ENCODE measurements around the gene ULK1.
"Not testable (repeated sequence)": the region's sequence is repeated elsewhere in the genome, so short reads cannot be mapped to it uniquely, and the experiment has no call there.

Gene ULK1

DNA sequence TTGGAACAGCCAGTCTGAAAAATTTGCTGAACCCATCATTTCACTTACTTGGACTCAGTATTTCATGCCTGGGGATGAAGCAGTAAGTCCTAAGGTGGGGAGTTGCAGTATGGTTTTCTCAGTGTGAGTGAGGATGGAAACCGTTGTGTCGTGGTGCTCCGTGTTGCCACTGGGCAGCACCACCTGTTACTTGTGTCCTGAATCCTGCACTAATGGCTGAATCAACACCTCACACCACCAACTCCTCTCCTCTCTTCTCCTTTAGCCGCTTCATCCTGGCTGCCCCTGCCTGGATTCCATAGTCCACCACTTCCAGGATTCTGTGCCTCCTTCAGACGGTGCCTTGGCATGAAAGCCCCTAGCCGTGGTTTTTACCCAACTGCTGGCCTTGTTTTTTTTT is 52.3 kb downstream of the ULK1 start:
- DNase-seq: no peak

DNA sequence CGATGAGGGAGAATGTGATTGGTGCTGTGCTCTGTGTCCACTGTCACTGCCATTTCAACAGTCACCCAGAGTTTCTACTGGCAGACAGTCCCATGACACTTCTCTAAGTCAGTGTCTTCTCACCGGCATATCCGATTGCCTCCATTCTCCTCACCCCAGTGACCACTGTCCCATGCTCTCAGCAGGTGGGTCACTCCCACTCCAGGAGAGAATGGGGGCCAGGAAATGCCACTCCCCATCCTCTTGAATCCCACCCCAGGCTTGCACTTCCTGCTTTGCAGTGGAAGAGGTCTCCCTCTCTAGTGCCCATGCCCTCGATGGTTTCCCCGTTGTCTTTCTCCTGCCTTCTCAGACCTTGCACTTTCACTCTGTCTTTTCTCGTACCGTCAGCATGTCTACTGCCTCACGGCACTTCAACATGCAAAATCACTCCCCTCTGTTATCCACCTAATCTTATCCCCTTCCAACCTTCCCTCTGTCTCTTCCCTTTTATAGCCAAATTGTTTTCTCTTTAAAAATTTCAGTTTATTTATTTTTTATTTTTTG is 53.1 kb downstream of the ULK1 start:
- no peak for DNase-seq

DNA sequence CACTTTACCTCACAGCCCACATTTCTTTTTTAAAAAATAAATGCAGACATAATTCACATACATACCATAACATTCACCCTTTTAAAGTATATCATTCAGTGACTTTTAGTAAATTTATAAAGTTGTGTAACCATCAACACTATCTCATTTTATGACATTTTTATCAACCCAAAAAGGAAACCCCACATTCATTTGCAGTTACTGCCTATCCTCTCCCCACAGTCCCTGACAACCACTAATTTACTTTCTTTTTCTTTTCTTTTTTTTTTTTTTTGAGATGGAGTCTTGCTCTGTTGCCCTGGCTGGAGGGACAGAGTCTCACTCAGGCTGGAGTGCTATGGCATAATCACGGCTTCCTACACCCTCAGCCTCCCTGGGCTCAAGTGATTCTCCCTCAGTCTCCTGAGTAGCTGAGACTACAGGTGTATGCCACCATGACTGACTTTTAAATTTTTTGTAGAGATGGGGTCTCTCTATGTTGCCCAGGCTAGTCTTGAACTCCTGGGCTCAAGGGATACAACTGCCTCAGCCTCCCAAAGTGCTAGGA is 53.8 kb downstream of the ULK1 start:
- DNase-seq: no peak

DNA sequence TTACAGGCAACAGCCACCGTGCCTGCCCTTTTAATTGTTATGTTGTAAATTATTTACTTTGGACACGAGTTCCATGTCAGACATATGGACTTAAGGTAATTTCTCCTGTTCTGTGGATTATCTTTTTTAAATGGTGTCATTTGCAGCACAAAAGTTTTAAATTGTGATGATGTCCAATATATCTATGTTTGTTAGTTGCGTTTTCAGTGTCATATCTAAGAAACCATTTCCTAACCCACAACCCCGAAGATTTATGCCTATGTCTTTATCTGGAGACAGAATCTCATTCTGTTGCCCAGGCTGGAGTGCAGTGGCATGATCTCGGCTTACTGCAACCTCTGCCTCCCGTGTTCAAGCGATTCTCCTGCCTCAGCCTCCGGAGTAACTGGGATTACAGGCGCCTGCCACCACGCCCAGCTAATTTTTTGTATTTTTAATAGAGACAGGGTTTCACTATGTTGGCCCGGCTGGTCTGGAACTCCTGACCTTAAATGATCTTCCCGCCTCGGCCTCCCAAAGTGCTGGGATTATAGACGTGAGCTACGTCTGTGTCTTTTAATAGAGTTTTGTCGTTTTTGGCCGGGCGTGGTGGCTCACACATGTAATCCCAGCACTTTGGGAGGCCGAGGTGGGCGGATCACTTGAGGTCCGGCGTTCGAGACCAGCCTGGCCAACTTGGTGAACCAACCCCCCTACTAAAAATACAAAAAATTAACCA is 54.5 kb downstream of the ULK1 start:
- DNase-seq: not testable (repeated sequence)

DNA sequence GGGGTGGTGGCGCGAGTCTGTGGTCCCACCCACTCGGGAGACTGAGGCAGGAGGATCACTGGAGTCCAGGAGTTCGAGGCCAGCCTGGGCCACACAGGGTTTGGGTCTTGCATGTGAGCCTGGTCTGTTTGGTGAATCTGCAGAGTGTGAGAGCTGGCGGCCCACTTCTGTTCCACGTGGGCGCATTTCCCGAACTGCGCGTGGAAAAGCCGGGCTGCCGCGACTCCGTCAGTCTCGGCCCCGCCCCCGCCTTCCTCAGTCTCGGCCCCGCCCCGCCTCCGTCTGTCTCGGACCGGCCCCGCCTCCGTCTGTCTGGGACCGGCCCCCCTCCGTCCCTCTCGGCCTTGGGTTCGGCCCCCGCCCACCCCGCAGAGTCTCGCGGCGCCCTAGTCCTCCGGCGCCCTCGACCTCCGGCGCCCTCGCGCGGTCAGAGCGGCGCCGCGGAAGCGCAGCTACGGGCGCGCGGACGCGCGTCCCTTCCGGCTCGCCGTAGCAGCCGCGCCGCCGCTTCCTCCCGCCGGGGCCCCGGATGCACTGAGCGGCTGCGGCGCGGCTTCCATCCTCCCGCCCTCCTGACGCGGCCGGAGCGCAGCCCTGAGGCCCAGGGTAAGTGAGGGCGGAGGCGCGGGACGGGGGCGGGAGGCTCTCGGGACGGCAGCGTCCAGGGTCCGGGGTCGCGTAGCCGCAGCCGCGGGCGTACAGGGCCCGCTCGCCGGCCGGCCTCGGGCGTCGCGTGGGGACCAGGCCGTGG is 55.2 kb downstream of the ULK1 start, which contains the start of gene EP400:
Gene EP400 (plus strand): TSS at position 512 of the 751 bp plus-strand sequence. CDS start 10,678 bp downstream, outside the sequence.
- DNase-seq: peak; percentile 91

DNA sequence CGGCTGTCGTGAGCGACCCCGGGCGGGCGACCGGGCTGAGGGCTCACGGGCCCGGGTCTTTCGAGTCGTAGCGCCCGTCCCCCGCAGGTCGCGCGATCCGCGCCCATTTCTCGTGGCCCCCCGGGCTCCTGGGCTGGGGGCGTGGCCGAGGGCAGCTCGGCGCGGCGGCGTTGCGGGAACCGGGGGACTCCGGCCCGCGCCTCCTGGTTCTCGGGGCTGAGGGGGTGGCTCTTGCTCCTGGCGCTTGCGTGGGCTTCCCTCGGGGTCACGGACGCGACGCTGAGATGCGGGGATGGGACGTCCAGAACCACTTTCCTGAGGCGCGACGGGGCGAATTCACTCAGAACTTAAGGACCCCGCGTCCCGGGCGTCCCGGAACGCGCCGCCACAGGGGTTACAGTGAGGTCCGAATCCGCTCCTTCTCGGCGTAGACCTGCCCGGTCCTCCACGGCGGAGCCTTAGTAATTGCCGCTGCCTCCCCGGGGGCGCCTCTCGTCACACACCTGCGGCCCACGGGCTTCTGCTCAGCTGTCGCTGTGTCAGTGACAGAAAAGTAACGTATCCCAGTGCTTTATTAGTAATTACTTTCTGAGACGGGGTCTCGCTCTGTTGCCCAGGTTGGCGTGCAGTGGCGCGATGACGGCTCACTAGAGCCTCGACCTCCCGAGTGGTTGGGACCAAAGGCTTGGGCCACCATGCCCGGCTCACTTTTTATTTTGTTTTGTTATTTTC is 55.9 kb downstream of the ULK1 start:
- no peak for DNase-seq

DNA sequence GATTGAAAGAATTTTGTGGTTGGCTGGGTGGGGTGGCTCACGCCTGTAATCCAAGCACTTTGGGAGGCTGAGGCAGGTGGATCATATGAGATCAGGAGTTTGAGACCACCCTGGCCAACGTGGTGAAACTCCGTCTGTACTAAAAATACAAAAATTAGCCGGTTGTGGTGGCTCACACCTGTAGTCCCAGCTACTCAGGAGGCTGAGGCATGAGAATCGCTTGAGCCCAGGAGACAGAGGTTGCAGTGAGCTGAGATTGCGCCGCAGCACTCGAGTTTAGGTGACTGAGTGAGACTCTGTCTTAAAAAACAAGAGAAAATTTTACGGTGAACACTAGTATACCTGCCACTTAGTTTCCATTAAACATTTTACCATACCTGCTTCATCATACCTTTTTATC is 59.4 kb downstream of the ULK1 start:
- DNase-seq: not testable (repeated sequence)

DNA sequence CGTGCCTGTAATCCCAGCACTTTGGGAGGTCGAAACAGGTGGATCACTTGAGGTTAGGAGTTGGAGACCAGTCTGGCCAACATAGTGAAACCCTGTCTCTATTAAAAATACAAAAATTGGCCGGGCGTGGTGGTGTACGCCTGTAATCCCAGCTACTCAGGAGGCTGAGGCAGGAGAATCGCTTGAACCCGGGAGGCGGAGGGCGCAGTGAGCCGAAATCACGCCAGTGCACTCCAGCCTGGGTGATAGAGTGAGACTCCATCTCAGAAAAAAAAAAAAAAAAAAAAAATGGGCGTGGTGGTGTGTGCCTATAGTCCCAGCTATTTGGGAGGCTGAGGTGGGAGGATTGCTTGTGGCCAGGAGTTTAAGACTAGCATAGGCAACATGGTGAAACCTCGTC is 60.0 kb downstream of the ULK1 start:
- not testable (repeated sequence) for DNase-seq

DNA sequence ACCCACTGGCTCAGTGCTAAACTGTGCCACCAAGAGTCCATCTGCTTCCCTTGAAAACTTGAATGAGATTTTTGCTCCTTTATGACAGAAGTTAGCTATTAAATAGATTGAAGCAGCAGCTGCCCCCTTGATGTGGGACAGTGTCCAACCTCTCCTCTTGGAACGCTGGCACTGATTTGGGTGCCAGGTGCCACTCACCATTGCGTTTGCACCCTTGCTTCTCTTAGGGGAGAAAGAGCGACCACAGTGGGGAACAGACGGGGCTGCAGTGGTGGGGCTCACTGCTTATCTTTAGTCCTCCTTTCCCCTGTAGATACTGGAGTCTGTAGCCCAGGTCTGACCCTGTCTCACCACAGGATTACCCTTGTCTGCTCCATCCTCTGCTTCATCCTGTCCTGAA is 64.7 kb downstream of the ULK1 start:
- no peak for DNase-seq

DNA sequence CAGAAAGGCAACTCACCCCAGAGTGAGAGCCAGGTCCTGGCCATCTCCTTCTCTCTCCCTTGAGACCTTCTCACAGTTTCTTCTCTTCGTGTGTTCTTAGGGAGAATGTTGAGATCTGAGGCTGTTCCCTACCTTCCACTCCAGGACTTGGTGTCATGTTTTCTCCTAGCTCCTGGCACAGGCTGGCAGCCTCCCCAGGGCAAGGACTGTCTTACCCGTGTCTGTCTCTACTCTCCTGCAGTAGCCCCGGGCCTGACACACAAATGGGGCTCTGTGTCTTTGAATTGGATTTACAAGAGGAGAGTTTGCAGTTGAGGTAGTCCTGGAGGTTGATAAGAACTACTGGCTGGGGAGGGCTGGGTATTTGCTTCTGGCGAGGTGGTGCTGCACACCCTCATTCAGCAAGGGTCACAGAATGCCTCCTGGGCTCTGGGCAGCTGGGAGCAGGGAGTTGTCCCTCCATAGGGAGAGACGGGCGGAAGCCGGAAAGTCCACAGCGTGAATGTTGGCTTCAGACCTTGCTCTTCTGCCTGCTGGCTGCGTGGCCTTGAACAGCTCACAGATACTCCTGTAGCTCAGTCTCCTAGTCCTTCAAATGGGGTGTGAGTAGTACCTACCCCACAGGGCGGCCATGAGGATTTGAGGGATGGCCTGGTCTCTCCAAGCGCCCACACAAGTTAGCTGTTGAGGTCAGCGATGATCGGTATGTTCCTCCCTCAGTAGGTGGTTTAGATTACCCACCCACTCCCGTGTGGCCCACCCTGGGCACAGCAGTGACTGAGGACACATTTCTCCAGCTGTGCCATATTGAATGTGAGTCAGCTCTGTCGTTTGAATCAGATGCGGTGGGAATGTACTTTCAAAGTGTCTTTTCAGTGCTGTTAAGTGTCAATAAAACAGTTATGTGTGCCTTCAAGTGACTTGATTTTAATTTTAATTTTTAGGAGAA is 65.5 kb downstream of the ULK1 start:
- DNase-seq: no peak

DNA sequence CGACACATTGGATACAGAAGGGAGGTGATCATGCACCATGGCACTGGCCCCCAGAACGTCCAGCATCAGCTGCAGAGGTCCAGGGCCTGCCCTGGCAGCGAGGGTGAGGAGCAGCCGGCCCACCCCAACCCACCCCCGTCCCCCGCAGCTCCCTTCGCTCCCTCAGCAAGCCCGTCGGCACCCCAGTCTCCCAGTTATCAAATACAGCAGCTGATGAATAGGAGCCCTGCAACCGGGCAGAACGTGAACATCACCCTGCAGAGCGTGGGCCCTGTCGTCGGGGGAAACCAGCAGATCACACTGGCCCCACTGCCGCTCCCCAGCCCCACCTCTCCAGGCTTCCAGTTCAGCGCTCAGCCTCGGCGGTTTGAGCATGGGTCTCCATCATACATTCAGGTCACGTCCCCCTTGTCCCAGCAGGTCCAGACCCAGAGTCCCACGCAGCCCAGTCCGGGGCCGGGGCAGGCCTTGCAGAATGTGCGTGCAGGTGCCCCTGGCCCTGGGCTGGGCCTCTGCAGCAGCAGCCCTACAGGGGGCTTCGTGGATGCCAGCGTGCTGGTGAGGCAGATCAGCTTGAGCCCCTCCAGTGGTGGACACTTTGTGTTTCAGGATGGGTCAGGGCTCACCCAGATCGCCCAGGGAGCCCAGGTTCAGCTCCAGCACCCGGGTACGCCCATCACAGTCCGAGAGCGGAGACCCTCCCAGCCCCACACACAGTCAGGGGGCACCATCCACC is 66.3 kb downstream of the ULK1 start:
- not testable (repeated sequence) for DNase-seq

DNA sequence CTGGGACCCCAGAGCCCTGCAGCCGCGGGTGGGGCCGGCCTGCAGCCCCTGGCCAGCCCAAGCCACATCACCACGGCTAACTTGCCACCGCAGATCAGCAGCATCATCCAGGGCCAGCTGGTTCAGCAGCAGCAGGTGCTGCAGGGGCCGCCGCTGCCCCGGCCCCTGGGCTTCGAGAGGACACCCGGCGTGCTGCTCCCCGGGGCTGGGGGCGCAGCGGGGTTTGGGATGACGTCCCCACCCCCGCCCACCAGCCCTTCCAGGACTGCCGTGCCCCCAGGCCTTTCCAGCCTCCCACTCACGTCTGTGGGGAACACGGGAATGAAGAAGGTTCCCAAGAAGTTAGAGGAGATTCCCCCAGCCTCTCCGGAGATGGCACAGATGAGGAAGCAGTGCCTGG is 66.9 kb downstream of the ULK1 start:
- not testable (repeated sequence) for DNase-seq

DNA sequence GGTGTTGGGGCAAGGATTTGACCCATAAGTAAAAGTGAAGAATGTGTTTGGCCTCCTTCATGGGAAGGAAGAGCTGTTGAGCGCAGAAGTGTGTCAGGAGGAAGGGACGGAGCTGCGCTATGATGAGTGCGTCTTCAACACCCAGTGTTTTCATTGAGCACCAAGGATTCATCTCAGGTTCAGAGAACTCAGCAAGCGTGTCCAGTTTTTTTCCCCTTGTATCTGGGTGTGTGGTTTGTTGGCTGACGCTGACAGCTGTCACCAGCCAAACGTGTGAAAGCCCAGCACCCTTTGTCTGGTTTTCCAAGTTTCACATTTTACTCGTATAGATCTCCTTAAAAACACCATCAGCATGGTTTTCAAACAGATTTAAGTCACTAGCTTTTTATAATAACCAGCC is 67.6 kb downstream of the ULK1 start:
- DNase-seq: no peak

DNA sequence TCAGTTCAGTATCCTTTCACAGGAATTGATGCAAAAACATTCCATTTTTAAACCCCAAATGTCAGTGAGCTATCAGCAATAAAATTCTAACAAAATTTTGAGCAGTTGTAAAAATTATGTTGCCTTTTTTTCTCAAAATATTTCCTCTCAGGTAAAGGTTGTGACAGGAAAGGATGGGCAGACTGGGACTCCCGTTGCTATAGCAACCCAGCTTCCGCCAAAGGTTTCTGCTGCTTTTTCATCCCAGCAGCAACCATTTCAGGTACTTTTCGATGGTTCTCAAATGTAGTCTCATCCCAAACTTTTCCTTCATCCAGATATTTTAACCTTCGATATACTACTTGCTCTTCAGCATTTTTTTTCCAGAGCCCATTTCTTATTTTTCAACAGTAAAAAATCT is 69.0 kb downstream of the ULK1 start:
- DNase-seq: no peak

DNA sequence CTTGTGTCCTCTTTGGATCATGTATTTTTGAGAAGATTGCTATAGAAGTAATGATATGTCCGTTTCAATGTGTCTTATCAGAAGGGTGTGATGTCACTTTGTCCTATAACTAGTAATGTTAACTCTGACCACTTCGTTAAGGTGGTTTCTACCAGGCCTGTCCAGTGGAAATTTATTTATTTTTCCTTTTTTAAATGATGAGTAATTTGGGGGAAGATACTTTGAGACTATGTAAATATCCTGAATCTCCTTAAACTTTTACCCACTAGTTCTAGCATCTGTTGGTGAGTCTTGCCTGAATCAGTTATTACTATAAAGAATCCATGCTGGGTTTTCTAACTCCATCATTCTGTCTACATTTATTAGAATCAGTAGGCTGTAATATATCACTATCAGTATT is 70.7 kb downstream of the ULK1 start:
- no peak for DNase-seq

DNA sequence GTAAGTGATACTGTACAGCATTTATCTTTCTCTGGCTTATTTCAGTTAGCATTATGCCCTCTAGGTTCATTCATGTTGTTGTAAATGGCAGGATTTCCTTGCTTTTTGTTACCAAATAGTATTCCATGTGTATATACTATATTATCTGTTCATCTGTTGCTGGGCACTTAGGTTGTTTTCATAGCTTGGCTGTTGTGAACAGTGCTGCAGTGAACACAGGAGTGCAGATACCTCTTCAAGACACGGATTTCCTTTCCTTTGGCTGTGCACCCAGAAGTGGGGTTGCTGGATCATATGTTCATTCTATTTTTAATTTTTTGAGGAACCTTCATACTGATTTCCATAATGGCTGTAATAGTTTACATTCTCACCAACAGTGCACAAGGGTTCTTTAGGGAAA is 76.8 kb downstream of the ULK1 start:
- no peak for DNase-seq
